ENCODE measurements around the gene PLCH2. TPM values are rescaled to one million over a fixed set of nuclear protein-coding genes. Genes with fewer than 3 reads are reported as not detected.

PLCH2 gene
- total and polyA plus RNA-seq, 2 of the 13 experiments (the other 11 are each of a cell fraction or from before 2014, with no cell fraction given) = 0.15 to 0.67 TPM

DNA sequence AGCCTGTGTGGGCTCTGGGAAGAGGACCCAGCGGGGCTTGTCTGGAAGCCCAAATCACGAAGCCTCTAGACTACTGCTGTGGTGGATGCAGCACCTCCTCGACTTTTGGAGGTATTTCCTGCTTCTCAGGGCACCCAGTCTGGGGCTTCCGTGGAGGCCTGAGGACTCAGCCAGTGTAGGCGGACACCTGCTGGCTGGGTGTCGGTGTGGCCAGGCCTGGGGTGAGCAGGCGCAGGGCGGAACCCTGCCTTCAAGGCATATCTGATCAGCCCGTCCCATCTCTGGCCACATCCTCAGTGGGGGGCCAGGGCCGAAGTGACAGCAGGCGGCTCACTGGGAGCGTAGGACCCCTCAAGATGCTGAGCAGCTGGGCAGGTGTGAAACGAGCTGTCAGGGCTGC, 6.9 kb downstream of the PLCH2 start (continued):
- TF ChIP-seq BCL6 (CRISPR knock-in tag; IDR thresholded peaks at IDR 0.05) (no peak), MTF1 (CRISPR knock-in tag; IDR thresholded peaks at IDR 0.05) (no peak)
- TF ChIP-seq, protein P1, sequence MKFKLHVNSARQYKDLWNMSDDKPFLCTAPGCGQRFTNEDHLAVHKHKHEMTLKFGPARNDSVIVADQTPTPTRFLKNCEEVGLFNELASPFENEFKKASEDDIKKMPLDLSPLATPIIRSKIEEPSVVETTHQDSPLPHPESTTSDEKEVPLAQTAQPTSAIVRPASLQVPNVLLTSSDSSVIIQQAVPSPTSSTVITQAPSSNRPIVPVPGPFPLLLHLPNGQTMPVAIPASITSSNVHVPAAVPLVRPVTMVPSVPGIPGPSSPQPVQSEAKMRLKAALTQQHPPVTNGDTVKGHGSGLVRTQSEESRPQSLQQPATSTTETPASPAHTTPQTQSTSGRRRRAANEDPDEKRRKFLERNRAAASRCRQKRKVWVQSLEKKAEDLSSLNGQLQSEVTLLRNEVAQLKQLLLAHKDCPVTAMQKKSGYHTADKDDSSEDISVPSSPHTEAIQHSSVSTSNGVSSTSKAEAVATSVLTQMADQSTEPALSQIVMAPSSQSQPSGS (CRISPR knock-in tag; IDR thresholded peaks at IDR 0.05) = no peak

DNA sequence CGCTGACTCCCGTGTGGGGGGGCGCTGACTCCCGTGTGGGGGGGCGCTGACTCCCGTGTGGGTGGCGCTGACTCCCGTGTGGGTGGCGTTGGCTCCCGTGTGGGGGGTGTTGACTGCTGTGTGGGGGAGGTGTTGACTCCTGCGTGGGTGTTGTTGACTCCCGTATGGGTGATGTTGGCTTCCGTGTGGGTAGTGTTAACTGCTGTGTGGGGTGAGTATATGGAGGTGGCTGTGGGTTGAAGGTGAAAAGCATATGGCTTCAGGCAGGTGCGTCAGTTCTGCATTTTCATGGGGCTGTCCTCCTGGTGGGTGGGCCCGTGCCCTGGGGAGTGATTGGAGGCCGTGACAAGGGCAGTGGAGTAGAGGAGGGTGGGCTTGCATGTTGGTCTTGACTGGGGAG, 7.9 kb downstream of the PLCH2 start:
- TF ChIP-seq GTF3A (CRISPR knock-in tag; conservative IDR thresholded peaks at IDR 0.05) = no peak
- no peak for TF ChIP-seq ZNF883 (CRISPR knock-in tag; IDR thresholded peaks at IDR 0.05; ENCODE audit: not compliant biosample characterization)
- TF ChIP-seq, protein P2, sequence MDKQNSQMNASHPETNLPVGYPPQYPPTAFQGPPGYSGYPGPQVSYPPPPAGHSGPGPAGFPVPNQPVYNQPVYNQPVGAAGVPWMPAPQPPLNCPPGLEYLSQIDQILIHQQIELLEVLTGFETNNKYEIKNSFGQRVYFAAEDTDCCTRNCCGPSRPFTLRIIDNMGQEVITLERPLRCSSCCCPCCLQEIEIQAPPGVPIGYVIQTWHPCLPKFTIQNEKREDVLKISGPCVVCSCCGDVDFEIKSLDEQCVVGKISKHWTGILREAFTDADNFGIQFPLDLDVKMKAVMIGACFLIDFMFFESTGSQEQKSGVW (CRISPR knock-in tag; IDR thresholded peaks at IDR 0.05; ENCODE audit: borderline replicate concordance) = no peak
- TF ChIP-seq RBFOX2 (IDR thresholded peaks at IDR 0.05; ENCODE audit: low read depth, low read length) = no peak
- TF ChIP-seq, protein P3, sequence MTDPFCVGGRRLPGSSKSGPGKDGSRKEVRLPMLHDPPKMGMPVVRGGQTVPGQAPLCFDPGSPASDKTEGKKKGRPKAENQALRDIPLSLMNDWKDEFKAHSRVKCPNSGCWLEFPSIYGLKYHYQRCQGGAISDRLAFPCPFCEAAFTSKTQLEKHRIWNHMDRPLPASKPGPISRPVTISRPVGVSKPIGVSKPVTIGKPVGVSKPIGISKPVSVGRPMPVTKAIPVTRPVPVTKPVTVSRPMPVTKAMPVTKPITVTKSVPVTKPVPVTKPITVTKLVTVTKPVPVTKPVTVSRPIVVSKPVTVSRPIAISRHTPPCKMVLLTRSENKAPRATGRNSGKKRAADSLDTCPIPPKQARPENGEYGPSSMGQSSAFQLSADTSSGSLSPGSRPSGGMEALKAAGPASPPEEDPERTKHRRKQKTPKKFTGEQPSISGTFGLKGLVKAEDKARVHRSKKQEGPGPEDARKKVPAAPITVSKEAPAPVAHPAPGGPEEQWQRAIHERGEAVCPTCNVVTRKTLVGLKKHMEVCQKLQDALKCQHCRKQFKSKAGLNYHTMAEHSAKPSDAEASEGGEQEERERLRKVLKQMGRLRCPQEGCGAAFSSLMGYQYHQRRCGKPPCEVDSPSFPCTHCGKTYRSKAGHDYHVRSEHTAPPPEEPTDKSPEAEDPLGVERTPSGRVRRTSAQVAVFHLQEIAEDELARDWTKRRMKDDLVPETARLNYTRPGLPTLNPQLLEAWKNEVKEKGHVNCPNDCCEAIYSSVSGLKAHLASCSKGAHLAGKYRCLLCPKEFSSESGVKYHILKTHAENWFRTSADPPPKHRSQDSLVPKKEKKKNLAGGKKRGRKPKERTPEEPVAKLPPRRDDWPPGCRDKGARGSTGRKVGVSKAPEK (CRISPR knock-in tag; IDR thresholded peaks at IDR 0.05; ENCODE audit: borderline replicate concordance) = no peak
- TF ChIP-seq ZNF33A (CRISPR knock-in tag; IDR thresholded peaks at IDR 0.05; ENCODE audit: borderline replicate concordance) = no peak
- no peak for TF ChIP-seq ZNF17 (CRISPR knock-in tag; IDR thresholded peaks at IDR 0.05)
- TF ChIP-seq MIER2 (CRISPR knock-in tag; IDR thresholded peaks at IDR 0.05) = no peak
- TF ChIP-seq NFATC3 (CRISPR knock-in tag; IDR thresholded peaks at IDR 0.05) = no peak
- TF ChIP-seq ZNF256 (CRISPR knock-in tag; conservative IDR thresholded peaks at IDR 0.05) = no peak
- TF ChIP-seq ERF (CRISPR knock-in tag; IDR thresholded peaks at IDR 0.05) = no peak
- TF ChIP-seq, protein P4, sequence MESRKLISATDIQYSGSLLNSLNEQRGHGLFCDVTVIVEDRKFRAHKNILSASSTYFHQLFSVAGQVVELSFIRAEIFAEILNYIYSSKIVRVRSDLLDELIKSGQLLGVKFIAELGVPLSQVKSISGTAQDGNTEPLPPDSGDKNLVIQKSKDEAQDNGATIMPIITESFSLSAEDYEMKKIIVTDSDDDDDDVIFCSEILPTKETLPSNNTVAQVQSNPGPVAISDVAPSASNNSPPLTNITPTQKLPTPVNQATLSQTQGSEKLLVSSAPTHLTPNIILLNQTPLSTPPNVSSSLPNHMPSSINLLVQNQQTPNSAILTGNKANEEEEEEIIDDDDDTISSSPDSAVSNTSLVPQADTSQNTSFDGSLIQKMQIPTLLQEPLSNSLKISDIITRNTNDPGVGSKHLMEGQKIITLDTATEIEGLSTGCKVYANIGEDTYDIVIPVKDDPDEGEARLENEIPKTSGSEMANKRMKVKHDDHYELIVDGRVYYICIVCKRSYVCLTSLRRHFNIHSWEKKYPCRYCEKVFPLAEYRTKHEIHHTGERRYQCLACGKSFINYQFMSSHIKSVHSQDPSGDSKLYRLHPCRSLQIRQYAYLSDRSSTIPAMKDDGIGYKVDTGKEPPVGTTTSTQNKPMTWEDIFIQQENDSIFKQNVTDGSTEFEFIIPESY (CRISPR knock-in tag; IDR thresholded peaks at IDR 0.05) = no peak
- peaks cover 6% of the 10 kb centered on the region; the same call in 1 of the 2 replicates for H3K9me3 ChIP-seq (ENCODE audit: low read length)
- in situ Hi-C loops (cut with HindIII; ENCODE audit: extremely low pct_ligation_motif_present, low pct_unique_long_range_greater_than_20kb) = no loop called here
- H2AFZ ChIP-seq (ENCODE audit: low read length) = no peak overlapping the region
- H3K4me3 ChIP-seq (replicated peaks in 1 of 3; ENCODE audit: insufficient read depth in 1 of 3, low read depth in 2 of 3, low read length in 3 of 3) = no peak overlapping the region
- peaks cover 6 to 16% of the 10 kb centered on the region in 2 experiments; a peak in 3 of 5 replicates for H3K27me3 ChIP-seq (ENCODE audit: control insufficient read depth in 1 of 2, insufficient read depth in 2 of 2, low read length in 2 of 2)
- no peaks in the 10 kb centered on the region for H3K36me3 ChIP-seq (replicated peaks in 1 of 2; ENCODE audit: control insufficient read depth in 1 of 2, insufficient read depth in 2 of 2, low read length in 2 of 2)
- no TSS peak for BruUV-seq (replicated peaks)
- no peaks in the 10 kb centered on the region for H4K20me1 ChIP-seq (ENCODE audit: insufficient read depth, low read length)
- intact Hi-C loops (cut with micrococcal nuclease; ENCODE audit: unreplicated experiment) = no loop called here
- no peaks in the 10 kb centered on the region for H3K4me1 ChIP-seq (ENCODE audit: insufficient read depth, low read length)
- no peak for FAIRE-seq
- DNase-seq (ENCODE audit: low spot score) = no peak
- ChIA-PET CTCF (ENCODE audit: low intra/inter-chr PET ratio, low total read pairs) (no interaction called here), POLR2A (no interaction called here)
- no peak for ATAC-seq
- H3K4me2 ChIP-seq (ENCODE audit: low read depth, low read length) = no peak overlapping the region
- WGBS (ENCODE audit: low lambda C conversion rate) = 50% methylated on average over 11 of the region's 16 CpGs
- no peak overlapping the region for H3K9ac ChIP-seq (ENCODE audit: insufficient read depth, low read depth, low read length)
- H3K27ac ChIP-seq (ENCODE audit: extremely low read length, insufficient read depth, low read length) = no peak overlapping the region
- H3K79me2 ChIP-seq (ENCODE audit: insufficient read depth, low read length) = no peaks in the 10 kb centered on the region

All from HepG2 (cell line).